DOHH2 (cell line): ENCODE results near the gene CD96.

Experiments
- H3F3A ChIP-seq: fragments of 200-600 bp; sonication (generic), shearing (Covaris generic); 2 replicates; pipeline ENCODE4 v1.6.0; 2016; ENCODE audit warnings: antibody characterized with exemption, mild to moderate bottlenecking; ENCODE audit not compliant: control insufficient read depth, insufficient read depth
- H3K27ac ChIP-seq: fragments of 200-600 bp; sonication (generic); 2 replicates; pipeline ENCODE4 v1.5.1; 2014; ENCODE audit warnings: low read depth, mild to moderate bottlenecking, low read length, moderate library complexity
- H3K27me3 ChIP-seq: fragments of 200-600 bp; sonication (generic); 2 replicates; pipeline ENCODE4 v1.6.1; 2014; ENCODE audit warnings: mild to moderate bottlenecking, low read length, mixed read lengths; ENCODE audit not compliant: control insufficient read depth
- H3K36me3 ChIP-seq: fragments of 200-600 bp; sonication (generic); 2 replicates; pipeline ENCODE4 v1.6.1; 2014; ENCODE audit warnings: mild to moderate bottlenecking, low read length, moderate library complexity, mixed read lengths; ENCODE audit not compliant: control insufficient read depth
- H3K4me1 ChIP-seq: fragments of 200-600 bp; sonication (generic); 2 replicates; pipeline ENCODE4 v1.6.1; 2014; ENCODE audit warnings: mild to moderate bottlenecking, low read length, mixed read lengths; ENCODE audit not compliant: control insufficient read depth
- H3K4me2 ChIP-seq: fragments of 200-600 bp; sonication (generic); 2 replicates; pipeline ENCODE4 v1.6.0; 2014; ENCODE audit warnings: mild to moderate bottlenecking, low read length, moderate library complexity
- H3K4me3 ChIP-seq: fragments of 200-600 bp; sonication (generic); 2 replicates; pipeline ENCODE4 v1.5.1; 2014; ENCODE audit warnings: mild to moderate bottlenecking, low read length, mixed read lengths
- H3K79me2 ChIP-seq: fragments of 200-600 bp; sonication (generic); 2 replicates; pipeline ENCODE4 v1.6.1; 2014; ENCODE audit warnings: mild to moderate bottlenecking, low read length, mixed read lengths; ENCODE audit not compliant: control insufficient read depth
- H3K9me2 ChIP-seq: fragments of 200-600 bp; sonication (generic); replicated peaks from 2 replicates; pipeline ENCODE4 v1.6.1; 2014; ENCODE audit warnings: mild to moderate bottlenecking, low read length, mixed read lengths; ENCODE audit not compliant: control insufficient read depth
- H3K9me3 ChIP-seq: fragments of 200-600 bp; sonication (generic); 2 replicates; pipeline ENCODE4 v1.6.1; 2014; ENCODE audit warnings: antibody characterized with exemption, low read length, mixed read lengths; ENCODE audit not compliant: control insufficient read depth, insufficient read depth
- H4K20me1 ChIP-seq: fragments of 200-600 bp; sonication (generic); 2 replicates; pipeline ENCODE4 v1.6.0; 2014; ENCODE audit warnings: low read depth, mild to moderate bottlenecking, antibody characterized with exemption, low read length, moderate library complexity; ENCODE audit not compliant: control insufficient read depth, insufficient read depth
- EZH2phosphoT487 ChIP-seq: fragments of 200-600 bp; sonication (generic); IDR thresholded peaks from 2 replicates; pipeline ENCODE4 v1.6.1; 2017; ENCODE audit warnings: borderline replicate concordance, mild to moderate bottlenecking, antibody characterized with exemption, low read length, moderate library complexity, mixed read lengths
- TF ChIP-seq, protein P1 (sequence below): fragments of 200-600 bp; sonication (generic); IDR thresholded peaks from one replicate; pipeline ENCODE4 v1.5.1; 2014; ENCODE audit warnings: antibody characterized with exemption, mild to moderate bottlenecking, low read depth, low read length; ENCODE audit not compliant: poor library complexity, severe bottlenecking

Gene CD96

DNA sequence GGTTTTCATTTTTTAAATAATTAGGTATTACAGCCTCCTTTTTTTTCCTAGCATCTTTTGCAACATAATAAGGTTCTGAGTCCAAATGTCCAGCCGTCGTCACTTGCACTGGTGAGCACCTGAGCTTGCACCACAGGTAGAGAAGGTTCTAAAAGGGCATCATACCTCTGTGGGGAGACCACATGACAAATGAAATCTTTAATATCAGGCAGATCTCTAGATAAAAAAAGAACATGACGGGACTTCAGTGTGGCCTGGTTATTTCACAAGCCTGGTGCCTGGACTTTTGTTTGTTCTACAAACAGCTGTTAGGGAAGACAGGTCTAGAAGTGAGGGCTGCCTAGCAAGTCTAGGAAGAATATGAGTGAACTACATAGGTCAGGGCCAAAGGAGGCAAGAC, 49.6 kb downstream of the CD96 start:
- H3F3A ChIP-seq = no peaks in the 10 kb centered on the region
- no peaks in the 10 kb centered on the region for H3K36me3 ChIP-seq
- H3K79me2 ChIP-seq = no peaks in the 10 kb centered on the region
- no peak overlapping the region for H3K27ac ChIP-seq
- no peaks in the 10 kb centered on the region for H3K9me3 ChIP-seq
- no peak overlapping the region for H3K4me3 ChIP-seq
- no peaks in the 10 kb centered on the region for H4K20me1 ChIP-seq
- H3K4me1 ChIP-seq = no peaks in the 10 kb centered on the region
- H3K4me2 ChIP-seq = no peak overlapping the region
- no peaks in the 10 kb centered on the region; the same call in 1 of the 2 replicates for H3K27me3 ChIP-seq
- no peaks in the 10 kb centered on the region for H3K9me2 ChIP-seq
- TF ChIP-seq, protein P1, sequence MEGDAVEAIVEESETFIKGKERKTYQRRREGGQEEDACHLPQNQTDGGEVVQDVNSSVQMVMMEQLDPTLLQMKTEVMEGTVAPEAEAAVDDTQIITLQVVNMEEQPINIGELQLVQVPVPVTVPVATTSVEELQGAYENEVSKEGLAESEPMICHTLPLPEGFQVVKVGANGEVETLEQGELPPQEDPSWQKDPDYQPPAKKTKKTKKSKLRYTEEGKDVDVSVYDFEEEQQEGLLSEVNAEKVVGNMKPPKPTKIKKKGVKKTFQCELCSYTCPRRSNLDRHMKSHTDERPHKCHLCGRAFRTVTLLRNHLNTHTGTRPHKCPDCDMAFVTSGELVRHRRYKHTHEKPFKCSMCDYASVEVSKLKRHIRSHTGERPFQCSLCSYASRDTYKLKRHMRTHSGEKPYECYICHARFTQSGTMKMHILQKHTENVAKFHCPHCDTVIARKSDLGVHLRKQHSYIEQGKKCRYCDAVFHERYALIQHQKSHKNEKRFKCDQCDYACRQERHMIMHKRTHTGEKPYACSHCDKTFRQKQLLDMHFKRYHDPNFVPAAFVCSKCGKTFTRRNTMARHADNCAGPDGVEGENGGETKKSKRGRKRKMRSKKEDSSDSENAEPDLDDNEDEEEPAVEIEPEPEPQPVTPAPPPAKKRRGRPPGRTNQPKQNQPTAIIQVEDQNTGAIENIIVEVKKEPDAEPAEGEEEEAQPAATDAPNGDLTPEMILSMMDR = no peak
- no peak for TF ChIP-seq EZH2phosphoT487

DNA sequence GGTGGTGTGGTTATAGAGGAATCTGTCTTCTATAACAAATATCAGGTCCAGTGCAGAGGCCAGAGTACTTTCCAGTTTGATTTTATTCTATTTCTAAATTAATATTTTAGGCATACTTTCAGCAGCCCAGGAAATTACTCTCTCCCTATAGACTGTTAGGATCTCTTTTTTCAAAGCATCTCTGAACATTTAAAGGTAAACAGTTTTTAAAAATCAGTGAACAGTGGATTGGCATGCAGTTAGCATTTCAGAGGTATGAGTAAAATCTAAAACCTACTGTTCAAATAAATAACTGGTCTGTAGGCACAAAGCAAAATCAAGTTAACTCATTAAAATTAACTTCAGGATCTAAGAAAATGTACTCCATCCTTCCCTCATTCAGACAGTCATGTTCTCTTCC, 50.1 kb downstream of the CD96 start:
- H4K20me1 ChIP-seq = no peaks in the 10 kb centered on the region
- no peaks in the 10 kb centered on the region; the same call in 1 of the 2 replicates for H3K27me3 ChIP-seq
- no peak overlapping the region for H3K27ac ChIP-seq
- no peaks in the 10 kb centered on the region for H3K9me3 ChIP-seq
- H3K4me1 ChIP-seq = no peaks in the 10 kb centered on the region
- H3K79me2 ChIP-seq = no peaks in the 10 kb centered on the region
- H3K36me3 ChIP-seq = no peaks in the 10 kb centered on the region
- no peak overlapping the region for H3K4me3 ChIP-seq
- no peak overlapping the region for H3K4me2 ChIP-seq
- no peaks in the 10 kb centered on the region for H3K9me2 ChIP-seq
- no peaks in the 10 kb centered on the region for H3F3A ChIP-seq
- TF ChIP-seq EZH2phosphoT487 = no peak
- TF ChIP-seq, protein P1 = no peak

DNA sequence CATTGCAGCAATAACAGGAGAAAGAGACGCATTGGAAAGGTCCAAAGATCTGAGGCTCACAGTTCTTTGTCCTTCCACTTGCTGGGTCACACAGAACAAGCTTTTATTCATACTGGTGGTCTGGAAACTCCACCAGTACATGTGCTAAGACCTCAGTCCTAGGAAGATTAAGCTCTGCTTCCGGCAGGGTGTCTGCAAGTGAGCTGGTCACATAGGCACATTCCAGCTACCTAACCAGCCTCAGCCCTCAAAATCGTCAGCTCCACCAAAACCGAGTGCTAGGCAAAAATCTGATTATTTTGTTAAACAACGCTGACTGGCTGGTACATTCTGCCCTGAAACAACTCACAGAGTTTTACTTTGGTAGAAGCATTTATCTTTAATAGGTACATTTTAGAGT, 50.9 kb downstream of the CD96 start:
- H3K9me2 ChIP-seq = no peaks in the 10 kb centered on the region

More for the DNA sequence above, 50.9 kb downstream of the CD96 start:
- Histone ChIP-seq H3K27me3 (no peaks in the 10 kb centered on the region; the same call in 1 of the 2 replicates), H3K4me1 (no peaks in the 10 kb centered on the region), H3K27ac (no peak overlapping the region), H3K36me3 (no peaks in the 10 kb centered on the region), H4K20me1 (no peaks in the 10 kb centered on the region), H3K4me3 (no peak overlapping the region), H3F3A (no peaks in the 10 kb centered on the region), H3K4me2 (no peak overlapping the region), H3K79me2 (no peaks in the 10 kb centered on the region), H3K9me3 (no peaks in the 10 kb centered on the region)
- TF ChIP-seq EZH2phosphoT487 = no peak
- TF ChIP-seq, protein P1 = no peak
